22Rv1 (cell line): ENCODE measurements around the gene SSU72.
"Not testable (repeated sequence)": the region's sequence is repeated elsewhere in the genome, so short reads cannot be mapped to it uniquely, and the experiment has no call there.

Source experiments
- ZFX ChIP-seq: fragments of 450-650 bp; IDR thresholded peaks from 2 replicates; pipeline ENCODE4 v1.6.1; 2017; ENCODE audit warnings: antibody characterized with exemption, borderline replicate concordance
- TF ChIP-seq, protein P1 (sequence below): fragments of 450-650 bp; IDR thresholded peaks from 2 replicates; pipeline ENCODE4 v1.5.1; 2017; ENCODE audit warnings: mild to moderate bottlenecking

DNA sequence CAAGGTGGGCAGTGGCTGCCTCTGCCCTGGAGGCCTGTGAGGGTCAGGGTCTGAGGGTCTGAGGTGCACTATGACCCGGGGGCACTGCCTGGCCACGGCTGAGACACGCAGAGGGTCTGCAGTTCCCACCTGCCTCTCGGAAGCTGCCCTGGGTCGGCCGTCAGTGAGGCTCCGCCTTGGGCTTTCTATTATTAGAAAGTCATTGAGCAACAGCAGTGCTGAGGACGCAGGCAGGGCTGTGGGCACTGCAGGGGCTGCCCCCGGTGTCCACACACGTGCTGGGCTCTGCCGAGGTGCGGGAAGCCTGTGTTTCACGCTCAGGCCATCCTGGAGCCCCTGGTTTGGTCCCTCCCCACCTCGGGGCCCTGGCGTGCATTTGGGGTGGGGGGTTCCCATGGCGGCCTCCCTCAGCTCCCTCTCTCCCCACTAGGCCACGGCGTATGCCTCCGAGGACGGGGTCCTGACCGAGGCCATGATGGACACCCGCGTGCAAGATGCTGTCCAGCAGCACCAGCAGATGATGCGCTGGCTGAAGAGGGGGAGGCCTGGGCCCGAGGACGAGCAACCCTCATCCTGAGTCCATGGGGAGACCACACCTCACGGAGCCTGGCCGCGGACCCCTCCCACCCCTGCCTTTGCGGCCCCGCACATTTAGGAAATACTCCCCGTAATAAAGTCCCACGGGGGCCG, 65.7 kb downstream of the SSU72 start:
- TF ChIP-seq, protein P1, sequence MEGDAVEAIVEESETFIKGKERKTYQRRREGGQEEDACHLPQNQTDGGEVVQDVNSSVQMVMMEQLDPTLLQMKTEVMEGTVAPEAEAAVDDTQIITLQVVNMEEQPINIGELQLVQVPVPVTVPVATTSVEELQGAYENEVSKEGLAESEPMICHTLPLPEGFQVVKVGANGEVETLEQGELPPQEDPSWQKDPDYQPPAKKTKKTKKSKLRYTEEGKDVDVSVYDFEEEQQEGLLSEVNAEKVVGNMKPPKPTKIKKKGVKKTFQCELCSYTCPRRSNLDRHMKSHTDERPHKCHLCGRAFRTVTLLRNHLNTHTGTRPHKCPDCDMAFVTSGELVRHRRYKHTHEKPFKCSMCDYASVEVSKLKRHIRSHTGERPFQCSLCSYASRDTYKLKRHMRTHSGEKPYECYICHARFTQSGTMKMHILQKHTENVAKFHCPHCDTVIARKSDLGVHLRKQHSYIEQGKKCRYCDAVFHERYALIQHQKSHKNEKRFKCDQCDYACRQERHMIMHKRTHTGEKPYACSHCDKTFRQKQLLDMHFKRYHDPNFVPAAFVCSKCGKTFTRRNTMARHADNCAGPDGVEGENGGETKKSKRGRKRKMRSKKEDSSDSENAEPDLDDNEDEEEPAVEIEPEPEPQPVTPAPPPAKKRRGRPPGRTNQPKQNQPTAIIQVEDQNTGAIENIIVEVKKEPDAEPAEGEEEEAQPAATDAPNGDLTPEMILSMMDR = not testable (repeated sequence)
- TF ChIP-seq ZFX = not testable (repeated sequence)
